H1 (cell line): ENCODE measurements around the gene U2AF1L4. TPM values are rescaled to one million over a fixed set of nuclear protein-coding genes. Genes with fewer than 3 reads are reported as not detected.

Source experiments
- CTCF ChIA-PET: fragments of 300-600 bp; sonication (Branson Sonifier 250); formaldehyde crosslinking; loops from one replicate; lab custom pipeline; 2021; ENCODE audit not compliant: partially characterized antibody; lab: Charles Lee
- POLR2A ChIA-PET: fragments of 300-600 bp; sonication (Branson Sonifier 250); formaldehyde crosslinking; loops from one replicate; lab custom pipeline; 2021; ENCODE audit warnings: inconsistent platforms; ENCODE audit not compliant: partially characterized antibody; lab: Charles Lee
- DNase-seq, 2 experiments: peaks; one replicate each; pipeline versions ENCODE4 v3.0.0 to v3.0.0-alpha.2; 2010 to 2022; ENCODE audit warnings: low spot score in 2 of 2, low read depth in 1 of 2, mixed read lengths in 1 of 2
- FAIRE-seq: peaks from 2 replicates; lab custom pipeline; 2011; peaks lifted over from hg19 to GRCh38; lab: Jason Lieb, UNC
- H2AFZ ChIP-seq: 2 replicates; pipeline ENCODE4 v1.8.1; 2012; ENCODE audit warnings: low read length, inconsistent platforms
- H2AK5ac ChIP-seq: 2 replicates; pipeline ENCODE4 v1.6.1; 2013; ENCODE audit warnings: low read depth, low read length
- H2BK120ac ChIP-seq: replicated peaks from 2 replicates; pipeline ENCODE3; 2013; ENCODE audit warnings: low read depth, low read length, inconsistent platforms
- H2BK12ac ChIP-seq: 2 replicates; pipeline ENCODE4 v1.6.1; 2013; ENCODE audit warnings: low read depth, low read length
- H2BK15ac ChIP-seq: 2 replicates; pipeline ENCODE4 v1.6.1; 2013; ENCODE audit warnings: low read length
- H2BK20ac ChIP-seq: 2 replicates; pipeline ENCODE4 v1.6.1; 2013; ENCODE audit warnings: low read length
- H2BK5ac ChIP-seq: 2 replicates; pipeline ENCODE4 v1.6.1; 2013; ENCODE audit warnings: low read depth, low read length
- H3K14ac ChIP-seq: 2 replicates; pipeline ENCODE4 v1.6.1; 2013; ENCODE audit warnings: inconsistent platforms; ENCODE audit not compliant: insufficient read length
- H3K18ac ChIP-seq: 2 replicates; pipeline ENCODE4 v1.6.1; 2013; ENCODE audit warnings: low read length; ENCODE audit errors: extremely low read depth
- H3K23ac ChIP-seq: 2 replicates; pipeline ENCODE4 v1.6.1; 2013; ENCODE audit warnings: inconsistent platforms; ENCODE audit not compliant: insufficient read length
- H3K23me2 ChIP-seq: 2 replicates; pipeline ENCODE4 v1.6.1; 2013; ENCODE audit warnings: low read depth, low read length
- H3K27ac ChIP-seq: 2 replicates; pipeline ENCODE4 v1.6.1; 2011; ENCODE audit warnings: low read depth, low read length, inconsistent platforms
- H3K27me3 ChIP-seq, 4 experiments: replicated peaks in 1 of 4; 1 replicate in 1 of 4; 2 replicates in 3 of 4; pipeline versions ENCODE4 v1.6.1 to v1.8.1; 2011 to 2013; ENCODE audit warnings: low read length in 3 of 4, mild to moderate bottlenecking in 3 of 4, inconsistent platforms in 2 of 4, mixed read lengths in 2 of 4, moderate library complexity in 1 of 4; ENCODE audit not compliant: control insufficient read depth in 3 of 4, insufficient read depth in 3 of 4; ENCODE audit errors: extremely low read depth in 1 of 4
- H3K36me3 ChIP-seq, 4 experiments: 2 replicates each; pipeline versions ENCODE4 v1.6.1 to v1.8.1; 2011 to 2013; ENCODE audit warnings: mild to moderate bottlenecking in 4 of 4, low read length in 3 of 4, moderate library complexity in 2 of 4, control low read depth in 1 of 4, inconsistent platforms in 1 of 4; ENCODE audit not compliant: insufficient read depth in 4 of 4, control insufficient read depth in 2 of 4
- H3K4ac ChIP-seq: replicated peaks from 2 replicates; pipeline ENCODE3; 2013; ENCODE audit warnings: low read length, low read depth, mixed read lengths, inconsistent platforms; ENCODE audit not compliant: insufficient read length
- H3K4me1 ChIP-seq, 4 experiments: replicated peaks in 1 of 4; 1 replicate in 1 of 4; 2 replicates in 3 of 4; pipeline versions ENCODE4 v1.6.1 to v1.8.1; 2011 to 2013; ENCODE audit warnings: low read length in 3 of 4, inconsistent platforms in 2 of 4, mixed read lengths in 1 of 4; ENCODE audit not compliant: insufficient read depth in 4 of 4, control insufficient read depth in 3 of 4
- H3K4me2 ChIP-seq, 2 experiments: 2 replicates each; pipeline versions ENCODE4 v1.6.1 to v1.8.1; 2011 to 2013; ENCODE audit warnings: low read depth in 2 of 2, low read length in 2 of 2, control low read depth in 1 of 2, inconsistent platforms in 1 of 2, mild to moderate bottlenecking in 1 of 2; ENCODE audit not compliant: insufficient read depth in 1 of 2
- H3K4me3 ChIP-seq, 4 experiments: fragments of 200-600, 300-600 bp in 1 of 4; sonication (generic), shearing (Covaris generic), sonication (Bioruptor Twin) in 1 of 4; 2 replicates each; pipeline versions ENCODE4 v1.5.1 to v1.8.1; 2011 to 2016; ENCODE audit warnings: low read length in 4 of 4, low read depth in 3 of 4, control low read depth in 2 of 4, inconsistent platforms in 2 of 4, mild to moderate bottlenecking in 2 of 4, mixed read lengths in 1 of 4, moderate library complexity in 1 of 4; ENCODE audit not compliant: insufficient read depth in 2 of 4; ENCODE audit errors: extremely low read depth in 1 of 4
- H3K56ac ChIP-seq: replicated peaks from 2 replicates; pipeline ENCODE3; 2013; ENCODE audit warnings: low read depth, mild to moderate bottlenecking, mixed read lengths, low read length, inconsistent platforms; ENCODE audit not compliant: insufficient read length
- H3K79me1 ChIP-seq: 2 replicates; pipeline ENCODE4 v1.6.1; 2013; ENCODE audit warnings: low read depth, low read length, control low read depth
- H3K79me2 ChIP-seq, 2 experiments: 2 replicates each; pipeline versions ENCODE4 v1.6.1 to v1.8.1; 2012 to 2013; ENCODE audit warnings: low read length in 2 of 2, mild to moderate bottlenecking in 2 of 2, inconsistent platforms in 1 of 2; ENCODE audit not compliant: insufficient read depth in 2 of 2, control insufficient read depth in 1 of 2
- H3K9ac ChIP-seq, 4 experiments: replicated peaks in 1 of 4; 1 replicate in 1 of 4; 2 replicates in 3 of 4; pipeline versions ENCODE4 v1.6.1 to v1.8.1; 2011 to 2013; ENCODE audit warnings: low read depth in 3 of 4, low read length in 3 of 4, control low read depth in 2 of 4, mild to moderate bottlenecking in 2 of 4, moderate library complexity in 2 of 4, inconsistent platforms in 1 of 4; ENCODE audit errors: extremely low read depth in 1 of 4
- H3K9me3 ChIP-seq, 2 experiments: 2 replicates each; pipeline versions ENCODE4 v1.6.1 to v1.8.1; 2012 to 2013; ENCODE audit warnings: mild to moderate bottlenecking in 2 of 2, moderate library complexity in 2 of 2, control low read depth in 1 of 2, inconsistent platforms in 1 of 2, low read depth in 1 of 2, low read length in 1 of 2, mixed read lengths in 1 of 2; ENCODE audit not compliant: insufficient read depth in 2 of 2
- H4K20me1 ChIP-seq, 2 experiments: replicated peaks in 1 of 2; 2 replicates each; pipeline versions ENCODE3 to v1.8.1; 2011 to 2013; ENCODE audit warnings: inconsistent platforms in 2 of 2, low read length in 2 of 2, mild to moderate bottlenecking in 1 of 2; ENCODE audit not compliant: insufficient read depth in 2 of 2, control insufficient read depth in 1 of 2
- H4K5ac ChIP-seq: 2 replicates; pipeline ENCODE4 v1.6.1; 2013; ENCODE audit warnings: low read length, low read depth, mixed read lengths, inconsistent platforms; ENCODE audit not compliant: insufficient read length
- H4K8ac ChIP-seq: 2 replicates; pipeline ENCODE4 v1.8.0; 2013; ENCODE audit warnings: mild to moderate bottlenecking, moderate library complexity, low read length, inconsistent platforms; ENCODE audit not compliant: insufficient read depth; ENCODE audit errors: extremely low read depth
- H4K91ac ChIP-seq: replicated peaks from 2 replicates; pipeline ENCODE3; 2013; ENCODE audit warnings: low read length, mixed read lengths, inconsistent platforms; ENCODE audit not compliant: insufficient read length
- MAX ChIP-seq: IDR thresholded peaks from 2 replicates; pipeline ENCODE4 v1.6.1; 2012; ENCODE audit warnings: inconsistent platforms
- SIN3A ChIP-seq, 2 experiments: IDR thresholded peaks in 1 of 2; conservative IDR thresholded peaks in 1 of 2; 2 replicates each; pipeline ENCODE4 v1.6.1; 2011 to 2012; ENCODE audit warnings: low read length in 2 of 2, improper control_type of control experiment in 1 of 2, low read depth in 1 of 2, mild to moderate bottlenecking in 1 of 2
- SP1 ChIP-seq: IDR thresholded peaks from 2 replicates; pipeline ENCODE4 v1.6.1; 2011; ENCODE audit warnings: low read depth, low read length
- WGBS, 2 experiments: shearing (Covaris generic) in 1 of 2; methylation state at CpG; one replicate each; pipeline versions ENCODE4 v1.1.6 to v1.1.7; 2013 to 2015; ENCODE audit warnings: low lambda C conversion rate in 2 of 2, mixed read lengths in 2 of 2, inconsistent platforms in 1 of 2, low coverage in 1 of 2, missing lambda C conversion rate in 1 of 2; ENCODE audit not compliant: insufficient replicate concordance in 2 of 2, insufficient coverage in 1 of 2, insufficient read length in 1 of 2; ENCODE audit errors: extremely low coverage in 1 of 2, missing lambda C conversion rate in 1 of 2; 5-methylcytosine and 5-hydroxymethylcytosine counted together
- polyA plus RNA-seq, 7 experiments: library from polyadenylated mRNA; depleted of rRNA in 3 of 7; stranded (reverse) in 5 of 7; unstranded in 2 of 7; fragments of >200 nt in 5 of 7; fragments of 200-250 nt in 2 of 7; gene quantifications; 1 replicate in 5 of 7; 2 replicates in 1 of 7; 4 replicates in 1 of 7; pipeline versions ENCODE4 v1.2.1 to v1.2.3, GENCODE V29; 2011 to 2013; ENCODE audit warnings: missing spikeins in 2 of 7, mixed read lengths in 2 of 7
- total RNA-seq: library from RNA; stranded (reverse); fragmentation: NEBNext Ultra II Directional; extraction: Animal tissue kit (Norgen Biotek cat#: 25700); gene quantifications from 2 replicates; pipeline ENCODE4 v1.2.1, GENCODE V29; 2021

Gene U2AF1L4
- total and polyA plus RNA-seq, 2 of the 8 experiments (the other 6 are each of a cell fraction or from before 2014, with no cell fraction given) = 15.1 to 32.7 TPM

GRCh38 chr19:35703343-35703742 lies 41.9 kb downstream of the U2AF1L4 start:
- WGBS, 2 experiments = 52% methylated on average over 9 of the region's 9 CpGs; no CpG with 5 or more reads in 1 of the 2 experiments

More at GRCh38 chr19:35703343-35703742, 41.9 kb downstream of the U2AF1L4 start:
- Histone ChIP-seq H2BK20ac (no peak overlapping the region), H2AK5ac (no peak overlapping the region), H4K20me1 (no peaks in the 10 kb centered on the region), H3K9me3 (peaks cover 0 to 3% of the 10 kb centered on the region in 2 experiments; a peak in 1 of 4 replicates), H4K5ac (no peak overlapping the region), H3K79me2 (no peaks in the 10 kb centered on the region), H4K8ac (no peak overlapping the region), H3K14ac (no peak overlapping the region), H3K4me1 (peaks cover 0 to 4% (median 3%) of the 10 kb centered on the region in 4 experiments; a peak in 4 of 7 replicates), H2BK12ac (no peak overlapping the region), H3K4me3 (no peak overlapping the region), H3K27ac (no peak overlapping the region), H3K27me3 (peaks cover 2 to 11% (median 11%) of the 10 kb centered on the region in 4 experiments; a peak in 6 of 7 replicates), H3K18ac (no peak overlapping the region), H2BK120ac (no peak overlapping the region), H2BK15ac (no peak overlapping the region), H4K91ac (no peak overlapping the region), H3K4ac (no peak overlapping the region), H3K79me1 (no peaks in the 10 kb centered on the region), H3K56ac (no peak overlapping the region), H3K4me2 (peak overlapping the region in 1 of 2 experiments; percentile 87; a peak in 1 of 4 replicates), H3K23me2 (peaks cover 4% of the 10 kb centered on the region; the same call in 1 of the 2 replicates), H2BK5ac (no peak overlapping the region)
- POLR2A ChIA-PET = interaction anchor here (0.6 to 3.7 kb wide), 7 partner anchors 9 to 160 kb away, joined by 3 to 28 read pairs (median 6); partner anchors contain the start of gene LIN37
- FAIRE-seq (no peak), DNase-seq (no peak)
- CTCF ChIA-PET = interaction anchor here (1.0 to 8.4 kb wide), 6 partner anchors 10 to 188 kb away, joined by 3 to 67 read pairs (median 4); no protein-coding TSS in a partner anchor
- TF ChIP-seq SIN3A (conservative IDR thresholded peaks at IDR 0.05 in 1 of 2, IDR thresholded peaks at IDR 0.05 in 1 of 2; ENCODE audit: low read depth in 1 of 2, low read length in 2 of 2) = no peak
- TF ChIP-seq SP1 = 0 out of 2 replicates have a peak, but pooled peaks have one; percentile 28
- peak; percentile 40 for TF ChIP-seq MAX
- TF ChIP-seq, all 59 proteins: peak for 2
- no peak overlapping the region for H2AFZ ChIP-seq
- H3K9ac ChIP-seq = no peak overlapping the region
- H3K36me3 ChIP-seq = no peaks in the 10 kb centered on the region; a peak in 1 of 8 replicates
- no peak overlapping the region for H3K23ac ChIP-seq
